ENCODE data around the gene ALKBH5.
A peak's percentile ranks its signal among the peaks of the same experiment; 100 is the strongest.

Gene ALKBH5

DNA sequence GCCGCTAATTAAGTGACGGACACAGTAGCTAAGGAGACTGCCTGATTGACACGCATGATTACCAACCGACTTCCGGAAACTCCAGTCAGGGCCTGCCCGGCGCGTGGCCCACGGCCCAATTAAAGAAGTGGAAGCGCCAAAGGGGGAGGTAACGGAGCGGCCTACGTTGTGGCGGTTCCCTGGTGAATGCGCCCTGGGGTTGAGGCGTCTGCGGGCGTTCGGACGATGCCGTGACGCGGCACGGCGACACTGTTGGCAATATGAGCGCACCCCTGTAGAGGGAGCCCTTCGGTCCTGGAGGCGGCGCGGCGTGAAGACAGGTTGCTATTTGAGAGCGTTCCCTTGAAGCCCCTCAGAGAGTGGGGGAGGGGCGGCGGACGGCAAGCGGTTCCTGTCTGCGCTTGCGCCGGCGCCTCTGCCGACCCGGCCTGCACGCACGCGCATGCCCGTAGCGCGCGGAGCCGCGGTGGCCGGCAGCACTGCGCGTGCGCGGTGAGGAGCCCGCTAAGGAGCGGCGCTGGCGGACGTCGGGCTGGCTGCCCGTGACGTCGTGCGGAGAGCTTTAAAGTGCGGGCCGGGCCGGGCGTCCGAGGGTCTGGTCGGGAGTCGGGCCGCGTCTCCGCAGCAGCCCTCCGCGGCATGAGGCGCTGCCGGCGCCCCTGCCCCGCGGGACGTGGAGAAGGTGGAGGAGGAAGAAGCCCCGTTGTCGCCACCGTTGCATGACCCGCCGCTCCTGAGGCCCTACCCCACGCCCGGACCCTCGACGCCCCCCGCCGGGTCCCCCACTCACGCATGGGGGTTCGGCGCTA lies at the start of gene ALKBH5:
Gene ALKBH5 (plus strand): TSS at position 495 of the 809 bp plus-strand sequence. CDS start 416 bp downstream, outside the sequence.
- DNase-seq: peak; percentile 90

DNA sequence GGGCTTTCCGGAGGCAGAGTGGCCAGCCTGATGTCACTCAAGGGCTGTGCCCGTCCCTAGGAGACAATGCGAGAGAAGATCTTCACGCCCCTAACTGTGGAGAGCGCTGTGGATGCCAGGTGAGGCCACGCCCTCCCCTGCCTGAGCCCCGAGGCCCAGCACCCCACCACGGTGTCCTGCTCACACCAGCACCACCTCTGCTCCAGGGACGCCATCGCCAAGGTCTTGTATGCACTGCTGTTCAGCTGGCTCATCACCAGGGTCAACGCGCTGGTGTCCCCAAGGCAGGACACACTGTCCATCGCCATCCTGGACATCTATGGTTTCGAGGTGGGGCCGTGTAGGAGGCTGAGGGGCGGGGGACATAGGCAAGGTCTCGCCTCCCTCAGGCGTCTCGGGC lies 47.3 kb upstream of the ALKBH5 start:
- no peak for DNase-seq

DNA sequence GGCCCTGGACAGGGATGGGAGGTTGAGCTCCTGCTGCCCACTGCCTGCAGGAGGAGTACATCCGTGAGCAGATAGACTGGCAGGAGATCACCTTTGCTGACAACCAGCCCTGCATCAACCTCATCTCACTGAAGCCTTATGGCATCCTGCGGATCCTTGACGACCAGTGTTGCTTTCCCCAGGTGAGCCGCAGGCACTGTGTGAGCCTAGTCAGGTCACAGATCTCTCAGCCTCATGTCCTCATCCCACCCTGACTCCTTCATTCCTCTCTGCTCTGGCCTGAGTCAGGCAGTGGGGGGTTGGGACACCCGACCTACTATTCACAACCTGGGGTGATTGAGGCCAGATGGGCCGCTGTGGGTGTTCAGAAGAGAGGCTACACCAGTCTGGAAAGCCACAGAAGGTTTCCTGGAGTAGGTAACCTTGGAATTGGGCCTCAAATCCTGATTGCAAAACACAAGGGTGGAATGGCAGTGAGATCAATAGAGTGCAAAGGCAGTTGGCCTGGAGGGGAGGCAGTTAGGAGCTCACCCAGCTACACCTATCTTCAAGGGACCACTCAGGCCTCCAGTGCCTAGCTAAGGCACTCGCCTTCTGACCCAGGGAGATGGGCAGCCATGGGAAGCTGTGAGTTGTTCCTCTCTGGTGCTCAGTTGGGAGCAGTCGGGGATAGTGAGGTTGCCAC lies 45.4 kb upstream of the ALKBH5 start:
- DNase-seq: no peak

DNA sequence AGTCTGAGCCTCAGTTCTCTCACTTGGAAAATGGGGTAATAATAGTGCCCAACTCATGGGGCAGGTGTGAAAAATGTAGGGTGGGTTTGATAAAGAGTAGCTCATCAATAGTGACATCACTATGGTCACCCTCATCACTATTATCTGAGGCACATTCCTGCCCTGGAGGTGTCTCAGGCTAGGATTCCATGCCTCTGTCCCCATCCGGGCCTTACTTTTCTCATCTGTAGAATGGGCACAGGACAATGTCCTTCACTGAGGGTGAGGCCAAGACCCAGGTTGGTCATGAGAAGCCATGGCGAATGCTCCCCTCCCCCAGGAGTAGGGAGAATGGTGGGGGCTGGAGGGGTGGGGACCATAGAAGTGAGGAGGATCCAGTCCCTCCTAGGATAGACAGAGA lies 44.5 kb upstream of the ALKBH5 start:
- no peak for DNase-seq

DNA sequence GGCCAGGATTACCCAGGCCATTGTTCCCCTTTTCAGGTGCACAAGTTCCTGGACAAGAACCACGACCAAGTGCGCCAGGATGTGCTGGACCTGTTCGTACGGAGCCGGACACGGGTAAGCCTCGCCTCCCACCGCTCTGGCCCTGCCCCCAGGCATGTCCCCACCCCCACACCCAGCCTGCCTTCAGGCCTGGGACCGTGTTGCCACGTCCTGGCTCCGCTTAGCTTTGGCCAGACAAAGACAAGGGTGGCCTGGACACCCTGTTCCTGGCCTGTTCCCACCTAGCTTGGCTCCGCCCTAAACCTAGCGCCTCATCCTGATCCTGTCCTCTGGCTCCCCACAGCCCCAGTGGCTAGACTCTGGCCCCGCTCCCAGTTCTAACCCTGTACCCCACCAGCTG lies 44.1 kb upstream of the ALKBH5 start:
- DNase-seq: no peak

DNA sequence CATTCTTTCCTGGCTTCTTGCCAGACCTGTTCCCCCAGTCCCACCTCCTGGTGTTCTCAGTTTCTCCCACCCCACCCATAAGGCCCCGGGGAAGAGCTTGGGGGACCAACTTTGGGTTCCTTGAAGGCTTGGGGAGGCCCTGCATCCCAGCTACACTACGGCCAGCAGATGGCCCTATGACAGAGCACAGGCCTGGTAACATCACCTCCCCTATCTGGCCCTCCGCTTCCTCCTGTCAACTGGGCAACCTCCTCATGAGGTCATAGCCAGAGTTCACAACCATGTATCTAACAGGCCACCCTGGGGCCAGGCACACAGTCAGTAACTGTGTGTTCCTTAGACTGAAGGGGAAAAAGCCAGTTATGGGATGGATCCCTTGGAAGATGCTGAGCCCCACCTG lies 43.7 kb upstream of the ALKBH5 start:
- no peak for DNase-seq

DNA sequence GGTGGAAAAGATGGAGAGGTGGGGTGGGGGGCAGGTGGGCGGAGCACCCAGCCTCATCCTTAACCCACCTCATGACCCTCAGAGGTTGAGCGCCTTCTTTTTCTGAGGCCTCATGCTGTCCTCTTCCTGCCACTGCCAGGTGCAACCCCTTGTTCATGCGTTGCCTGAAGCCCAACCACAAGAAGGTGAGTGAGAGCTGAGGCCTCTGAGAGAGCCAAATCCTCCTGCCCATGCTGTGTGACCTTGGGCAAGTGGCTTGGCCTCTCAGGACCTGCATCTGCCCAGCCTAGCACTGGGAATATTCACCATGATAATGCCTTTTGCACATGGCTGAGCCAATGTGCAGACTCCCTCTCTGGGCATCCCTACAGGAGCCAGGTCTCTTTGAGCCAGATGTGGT lies 43.0 kb upstream of the ALKBH5 start:
- DNase-seq: no peak

DNA sequence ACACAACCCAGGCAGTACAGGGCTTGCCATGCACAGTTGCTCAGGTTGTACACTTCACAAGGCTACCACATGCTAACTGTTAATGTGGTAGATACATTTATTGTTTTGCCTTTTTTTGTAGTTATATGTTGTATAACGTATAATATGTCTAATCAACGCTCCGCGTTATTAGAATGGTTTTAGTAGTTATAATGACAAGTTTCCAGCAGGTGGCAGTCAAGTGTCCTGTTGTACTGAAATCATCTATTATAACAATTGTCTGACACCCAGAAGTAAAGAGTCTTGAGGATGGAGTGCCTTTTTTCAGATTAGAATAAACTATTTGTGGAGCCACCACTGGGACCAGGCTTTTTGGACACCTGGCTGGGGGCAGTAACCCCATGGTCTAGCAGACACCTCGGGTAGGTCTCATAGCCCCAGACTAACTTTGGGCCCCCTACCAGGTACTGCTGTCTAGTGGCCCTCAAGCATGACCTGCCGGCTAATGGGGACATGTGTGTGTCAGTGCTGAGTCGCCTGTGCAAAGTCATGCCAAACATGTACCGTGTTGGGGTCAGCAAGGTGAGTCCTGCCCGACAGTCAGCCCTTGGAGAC lies 42.3 kb upstream of the ALKBH5 start:
- no peak for DNase-seq

DNA sequence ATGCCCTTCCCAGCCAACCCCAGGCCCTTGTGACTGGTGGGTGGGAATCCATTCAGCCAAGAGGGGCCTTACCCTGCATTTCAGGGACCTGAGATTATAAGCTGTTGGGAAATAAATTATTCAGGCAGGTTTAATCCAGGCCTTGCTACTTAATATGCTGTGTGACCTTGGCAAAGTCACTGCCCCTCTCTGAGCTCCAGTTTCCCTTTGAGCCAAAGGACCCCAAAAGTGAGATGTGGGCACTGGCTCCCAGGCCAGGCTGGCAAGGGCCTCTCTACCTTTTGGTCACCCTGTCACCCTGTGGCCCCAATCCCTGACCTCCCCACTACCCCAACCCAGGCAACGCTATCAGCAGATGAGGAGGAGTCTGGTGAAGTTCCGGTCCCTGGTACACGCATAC lies 41.2 kb upstream of the ALKBH5 start:
- no peak for DNase-seq

DNA sequence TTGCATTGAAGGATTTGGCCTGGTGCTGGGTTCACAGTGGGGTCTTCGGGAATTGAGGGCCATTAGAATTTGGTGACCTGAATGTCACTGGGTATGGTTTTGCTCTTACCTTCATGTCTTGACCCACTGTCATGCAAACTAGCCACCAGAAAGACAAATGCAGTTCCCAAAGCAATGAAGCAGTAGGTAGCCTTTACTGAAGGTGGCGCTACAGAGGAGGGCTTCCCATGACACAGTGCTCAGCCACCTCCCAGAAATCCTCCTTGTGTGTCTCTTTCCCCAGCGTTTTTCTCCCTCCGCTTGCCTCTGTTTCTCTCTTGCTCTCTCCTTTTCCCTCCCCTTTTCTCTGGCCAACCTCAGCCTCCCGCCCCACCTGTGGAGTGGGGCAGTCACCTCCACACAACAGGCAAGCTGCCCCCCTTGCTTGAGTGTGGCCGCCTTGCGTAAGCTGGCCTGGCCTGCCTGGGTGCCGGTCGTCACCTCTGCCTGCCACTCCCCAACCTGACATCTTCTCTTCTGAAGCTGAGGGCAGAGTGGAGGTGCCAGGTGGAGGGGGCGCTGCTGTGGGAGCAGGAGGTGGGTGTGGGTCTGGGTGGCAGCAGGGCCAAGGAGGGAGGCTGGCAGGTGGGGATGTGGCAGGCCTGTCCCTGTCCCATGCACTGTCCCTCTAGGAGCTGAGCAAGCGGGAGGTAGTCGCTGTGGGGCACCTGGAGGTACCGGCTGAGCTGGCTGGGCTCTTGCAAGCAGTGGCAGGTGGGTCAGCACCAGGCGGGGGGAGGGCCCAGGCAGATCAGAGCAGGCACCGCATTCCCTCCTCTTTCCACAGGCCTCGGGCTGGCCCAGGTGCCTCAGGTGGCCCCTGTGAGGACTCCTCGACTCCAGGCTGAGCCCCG lies 40.3 kb upstream of the ALKBH5 start:
- DNase-seq: no peak

DNA sequence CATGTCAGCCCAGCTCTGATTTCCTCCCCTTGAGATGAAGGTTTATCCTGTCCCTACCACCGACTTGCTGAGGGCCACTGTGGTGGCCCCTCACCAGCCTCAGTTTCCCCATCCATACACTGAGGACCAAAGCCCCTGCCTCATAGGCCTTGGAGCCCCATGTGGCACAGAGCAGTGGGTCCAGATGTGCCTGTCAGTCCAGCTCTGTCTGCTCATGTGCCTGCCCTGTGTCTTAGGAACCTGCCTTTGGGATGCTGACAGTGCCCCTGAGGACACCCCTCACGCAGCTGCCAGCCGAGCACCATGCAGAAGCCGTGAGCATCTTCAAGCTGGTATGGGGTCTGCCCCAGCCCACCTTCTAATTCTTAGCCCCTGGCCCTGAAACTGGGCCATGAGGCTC lies 39.4 kb upstream of the ALKBH5 start:
- DNase-seq: no peak

DNA sequence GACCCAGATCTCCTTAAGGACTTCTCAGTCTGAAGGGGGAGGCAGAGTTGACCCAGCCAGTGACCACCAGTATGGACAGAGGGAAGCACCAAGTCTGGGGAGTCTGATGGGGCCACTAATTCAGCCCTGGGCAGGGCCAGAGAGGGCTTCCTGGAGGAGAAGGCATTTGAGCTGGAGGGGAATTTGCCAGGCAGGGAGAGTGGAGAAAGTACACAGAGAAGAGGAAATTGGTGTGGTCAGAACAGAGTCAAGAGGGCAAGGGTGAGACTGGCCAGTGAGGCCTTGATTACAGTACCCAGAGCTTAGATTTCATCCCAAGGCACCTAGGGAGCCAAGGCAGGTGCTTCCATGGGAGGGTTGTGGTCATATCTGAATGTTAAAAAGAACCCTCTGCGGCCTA lies 38.8 kb upstream of the ALKBH5 start:
- no peak for DNase-seq

DNA sequence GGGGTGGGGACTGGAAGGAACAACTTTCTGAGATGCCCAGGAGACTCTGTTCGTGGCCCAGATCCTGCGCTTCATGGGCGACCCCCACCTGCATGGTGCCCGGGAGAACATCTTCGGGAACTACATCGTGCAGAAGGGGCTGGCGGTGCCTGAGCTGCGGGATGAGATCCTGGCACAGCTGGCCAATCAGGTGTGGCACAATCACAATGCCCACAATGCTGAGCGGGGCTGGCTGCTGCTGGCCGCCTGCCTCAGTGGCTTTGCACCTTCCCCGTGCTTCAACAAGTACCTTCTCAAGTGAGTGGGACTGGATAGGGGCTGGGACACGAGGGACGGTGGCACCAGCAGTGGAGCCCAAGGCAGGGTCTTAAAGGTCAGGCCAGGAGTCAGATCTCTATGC lies 37.8 kb upstream of the ALKBH5 start:
- no peak for DNase-seq

DNA sequence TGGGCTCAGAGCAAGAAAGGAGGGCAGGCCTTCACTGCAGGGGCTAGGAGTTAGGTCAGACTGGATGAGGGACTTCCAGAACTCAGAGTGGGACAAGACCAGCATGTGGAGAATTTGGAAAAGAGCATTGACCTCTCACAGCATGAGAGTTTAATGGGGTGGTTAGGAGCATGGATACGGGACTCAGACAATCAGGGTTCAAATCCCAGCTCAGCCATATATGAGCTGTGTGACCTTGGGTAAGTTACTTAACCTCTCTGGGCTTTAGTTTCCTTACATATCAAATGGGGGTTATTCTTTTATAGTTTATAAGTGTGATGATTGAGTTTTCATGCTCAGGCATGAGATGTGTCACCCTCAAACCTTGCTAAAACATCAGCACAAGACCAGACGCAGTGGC lies 37.4 kb upstream of the ALKBH5 start:
- DNase-seq: no peak

DNA sequence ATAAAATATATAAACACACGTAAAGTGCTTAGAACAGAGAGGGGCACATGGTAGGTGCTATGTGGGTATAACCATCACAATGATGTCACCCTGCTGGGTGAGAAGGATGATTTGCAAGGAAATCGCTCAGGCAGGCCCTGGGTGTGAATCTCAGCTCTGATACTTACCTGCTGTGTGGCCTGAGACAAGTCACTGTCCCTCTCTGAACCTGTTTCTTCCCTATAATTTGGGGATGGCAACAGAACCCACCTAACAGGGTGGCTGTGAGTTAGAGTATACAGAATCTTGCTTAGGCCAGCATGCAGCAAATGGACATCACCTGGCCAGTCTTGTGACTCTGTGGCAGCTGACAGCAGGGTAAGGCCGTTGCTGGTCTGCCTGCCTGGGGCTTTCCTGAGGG lies 36.6 kb upstream of the ALKBH5 start:
- no peak for DNase-seq

DNA sequence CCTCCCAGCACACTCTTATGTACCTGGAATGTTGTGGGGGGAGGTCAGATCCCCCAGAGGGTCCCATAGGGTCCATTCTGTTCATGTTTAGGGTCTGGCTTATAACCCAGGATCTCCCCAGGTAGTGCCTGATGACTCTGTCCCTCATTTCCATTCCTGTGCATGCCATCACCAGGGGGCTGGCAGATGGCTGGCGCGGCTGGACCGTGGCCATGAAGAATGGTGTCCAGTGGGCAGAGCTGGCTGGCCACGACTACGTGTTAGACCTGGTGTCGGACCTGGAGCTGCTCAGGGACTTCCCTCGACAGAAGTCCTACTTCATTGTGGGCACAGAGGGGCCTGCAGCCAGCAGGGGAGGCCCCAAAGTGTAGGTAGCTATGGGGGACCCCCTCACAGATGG lies 35.0 kb upstream of the ALKBH5 start:
- DNase-seq: no peak

DNA sequence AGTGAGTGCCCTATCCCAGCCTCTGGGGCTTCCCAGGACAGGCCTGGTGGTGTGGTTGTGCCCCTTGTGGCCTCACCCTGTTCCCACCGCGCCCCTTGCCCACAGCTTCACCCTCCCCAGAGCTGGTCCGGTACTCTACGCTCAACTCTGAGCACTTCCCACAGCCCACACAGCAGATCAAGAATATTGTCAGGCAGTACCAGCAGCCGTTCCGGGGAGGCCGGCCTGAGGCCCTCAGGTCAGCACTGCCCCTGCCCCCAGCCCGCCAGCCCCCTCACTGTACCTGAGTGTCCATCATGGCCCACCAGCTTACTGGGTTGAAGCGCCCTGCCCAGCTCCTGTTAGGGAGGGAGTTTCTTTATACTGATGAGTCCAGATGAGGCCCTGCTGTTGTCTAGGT lies 32.3 kb upstream of the ALKBH5 start:
- no peak for DNase-seq

DNA sequence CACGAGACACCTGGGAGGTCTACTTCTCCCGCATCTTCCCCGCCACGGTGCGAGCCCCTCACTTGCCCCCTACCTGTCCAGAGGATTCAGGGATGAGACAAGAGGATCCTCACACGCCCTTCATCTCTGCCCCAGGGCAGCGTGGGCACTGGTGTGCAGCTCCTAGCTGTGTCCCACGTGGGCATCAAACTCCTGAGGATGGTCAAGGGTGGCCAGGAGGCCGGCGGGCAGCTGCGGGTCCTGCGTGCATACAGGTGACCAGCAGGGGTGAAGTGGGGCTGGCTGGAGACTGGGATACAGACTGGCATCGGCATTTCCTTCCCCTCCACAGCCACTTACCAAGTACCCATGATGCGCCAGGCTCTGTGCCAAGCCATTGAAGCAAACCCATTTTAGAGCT lies 28.4 kb upstream of the ALKBH5 start:
- no peak for DNase-seq

DNA sequence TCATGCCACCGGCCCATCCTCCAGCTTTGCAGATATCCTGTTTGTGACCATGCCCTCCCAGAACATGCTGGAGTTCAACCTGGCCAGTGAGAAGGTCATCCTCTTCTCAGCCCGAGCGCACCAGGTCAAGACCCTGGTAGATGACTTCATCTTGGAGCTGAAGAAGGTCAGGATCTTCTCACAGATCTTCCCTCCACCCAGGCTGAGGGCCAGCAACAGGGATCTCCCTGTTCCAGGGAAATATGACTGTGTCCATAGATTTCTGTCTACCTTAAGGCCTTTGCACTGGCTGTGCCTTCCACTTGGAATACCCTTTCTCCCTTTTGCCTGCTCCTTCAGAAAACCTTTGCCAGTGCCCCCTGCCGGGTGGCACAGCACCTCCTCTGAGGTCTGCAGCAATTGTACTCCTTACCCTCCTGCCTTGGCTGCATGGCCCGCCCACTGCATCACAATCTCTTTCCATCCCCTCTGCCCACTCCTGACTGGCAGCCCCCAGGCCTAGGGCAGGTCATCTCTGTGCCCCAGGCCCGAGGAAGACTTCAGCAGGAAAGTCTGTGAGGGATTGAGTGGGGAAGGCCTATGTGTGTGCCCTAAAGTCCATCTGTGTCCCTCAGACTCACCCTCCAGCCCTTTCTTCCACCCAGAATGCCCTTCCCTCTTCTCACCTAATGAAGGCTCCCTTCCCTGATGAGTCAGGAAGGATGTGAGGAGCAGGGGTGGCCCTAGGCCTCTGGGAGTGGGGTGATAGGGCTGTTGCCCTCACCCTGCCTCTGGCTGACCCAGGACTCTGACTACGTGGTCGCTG lies 27.3 kb upstream of the ALKBH5 start:
- DNase-seq: no peak

DNA sequence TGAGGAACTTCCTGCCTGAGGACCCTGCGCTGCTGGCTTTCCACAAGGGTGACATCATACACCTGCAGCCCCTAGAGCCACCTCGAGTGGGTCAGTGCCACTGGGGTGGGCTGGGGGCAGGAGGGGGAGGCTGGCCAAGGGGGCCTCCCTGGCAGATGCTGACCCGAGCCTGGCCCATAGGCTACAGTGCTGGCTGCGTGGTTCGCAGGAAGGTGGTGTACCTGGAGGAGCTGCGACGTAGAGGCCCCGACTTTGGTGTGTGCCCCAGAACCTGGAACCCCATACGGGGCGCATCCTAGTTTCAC lies 26.7 kb upstream of the ALKBH5 start:
- DNase-seq: no peak

DNA sequence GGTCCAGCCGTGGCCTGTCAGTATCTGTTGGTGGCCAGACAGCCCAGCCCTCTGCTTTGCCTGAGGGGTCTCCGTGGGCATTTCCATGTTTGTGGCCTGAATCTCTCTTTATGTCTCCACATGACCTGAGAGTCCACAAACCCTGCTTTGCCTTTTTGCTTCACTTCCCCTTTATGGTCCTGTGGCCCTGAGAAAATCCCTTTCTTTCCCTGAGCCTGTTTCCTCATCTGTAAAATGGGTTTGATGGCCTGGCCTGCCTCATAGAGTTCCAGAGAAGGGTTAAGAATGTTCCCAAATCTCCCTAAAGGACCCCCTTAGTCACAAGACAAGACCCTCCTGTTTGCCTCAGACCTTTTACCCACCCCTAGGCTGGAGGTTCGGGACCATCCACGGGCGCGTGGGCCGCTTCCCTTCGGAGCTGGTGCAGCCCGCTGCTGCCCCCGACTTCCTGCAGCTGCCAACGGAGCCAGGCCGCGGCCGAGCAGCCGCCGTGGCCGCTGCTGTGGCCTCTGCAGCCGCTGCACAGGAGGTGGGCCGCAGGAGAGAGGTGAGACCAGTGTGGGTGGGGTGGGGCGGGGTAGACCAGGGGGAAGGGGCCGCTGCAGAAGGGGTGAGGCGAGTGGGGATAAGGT lies 26.2 kb upstream of the ALKBH5 start:
- no peak for DNase-seq

DNA sequence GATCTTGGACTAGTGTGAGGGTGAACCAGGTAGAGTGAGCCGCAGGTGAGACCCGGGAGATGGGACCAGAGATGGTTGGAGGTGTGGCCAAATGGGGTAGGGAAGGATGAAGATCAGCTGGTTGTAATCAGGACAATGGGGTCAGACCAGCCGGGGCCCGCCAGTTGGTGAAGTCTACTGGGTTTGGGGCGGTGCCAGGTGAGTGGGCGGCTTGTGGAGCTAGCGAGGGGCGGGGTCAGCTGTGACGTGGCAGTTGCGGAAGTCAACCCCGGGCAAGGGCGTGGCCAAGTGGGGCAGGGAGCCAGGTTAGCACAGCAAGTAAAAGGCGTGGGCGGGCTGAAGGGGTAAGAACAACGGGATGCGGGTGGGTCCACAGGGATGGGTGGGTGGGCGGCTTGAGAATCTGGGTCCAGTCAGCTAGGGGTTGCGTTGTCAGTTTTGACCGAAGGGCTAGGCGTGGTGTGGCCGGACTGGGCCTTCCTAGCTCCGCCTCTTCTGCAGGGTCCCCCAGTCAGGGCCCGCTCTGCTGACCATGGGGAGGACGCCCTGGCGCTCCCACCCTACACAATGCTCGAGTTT lies 25.5 kb upstream of the ALKBH5 start:
- no peak for DNase-seq
